ENCODE results near the gene ATP11C. TPM values are rescaled to one million over a fixed set of nuclear protein-coding genes. Genes with fewer than 3 reads are reported as not detected.
"Not testable (repeated sequence)": the region's sequence is repeated elsewhere in the genome, so short reads cannot be mapped to it uniquely, and the experiment has no call there.

ATP11C gene
- total and polyA plus RNA-seq, 4 donors, result 2.6 to 23.5 (median 10.0) TPM

DNA sequence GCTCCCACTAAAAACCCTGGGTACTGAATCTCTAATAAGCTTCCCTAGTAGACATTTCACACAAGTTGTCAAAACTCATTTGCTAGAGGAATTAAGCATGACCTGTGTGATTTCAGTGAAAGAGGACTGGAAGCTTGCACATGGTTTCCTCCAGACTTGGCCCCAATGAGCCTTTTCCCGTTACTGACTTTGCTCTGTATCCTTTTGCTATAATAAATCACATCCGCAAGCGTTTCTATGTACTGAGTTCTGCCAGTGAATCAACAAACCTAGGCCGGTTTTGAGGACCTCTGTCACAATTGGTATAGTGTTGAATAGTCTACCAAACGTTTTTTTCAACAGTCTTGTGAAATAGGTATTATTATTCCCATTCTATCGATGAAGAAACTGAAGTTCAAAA, 8.2 kb downstream of the ATP11C start:
- no peak for ATAC-seq (ENCODE audit: insufficient read depth, low FRiP score)

DNA sequence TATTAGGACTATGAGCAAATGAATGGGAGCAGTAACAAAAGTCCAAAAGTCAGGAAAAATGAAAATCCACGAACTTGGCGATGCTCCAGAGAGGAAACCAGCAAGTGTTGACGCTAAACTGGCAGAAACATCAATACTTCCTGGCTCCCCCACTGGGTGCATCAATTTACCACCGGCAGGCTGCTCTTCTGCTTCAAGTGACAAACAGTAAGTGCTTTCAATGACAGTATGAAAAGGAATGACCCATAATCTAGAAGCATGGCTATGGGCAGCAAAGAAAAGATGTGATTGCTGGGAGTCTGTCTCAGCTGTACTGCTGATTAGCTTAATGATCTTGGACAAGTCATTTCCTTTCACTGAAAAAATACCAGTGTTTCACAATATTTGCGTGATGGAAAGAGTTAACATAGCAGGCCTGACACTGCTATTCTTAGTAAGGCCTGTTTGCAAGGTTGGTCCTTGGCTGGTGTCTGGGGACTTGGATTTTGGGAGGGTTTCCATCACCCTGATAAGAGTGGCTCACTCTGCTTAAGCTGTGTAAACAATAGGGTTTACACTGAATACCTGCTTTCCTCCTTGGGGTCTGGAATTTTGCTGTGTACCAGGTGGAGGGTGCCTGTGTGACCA, 8.7 kb downstream of the ATP11C start:
- peaks cover 0 to 7% (median 0%) of the 10 kb centered on the region in 3 donors for H3K27me3 ChIP-seq (ENCODE audit: control insufficient read depth in 3 of 3, insufficient read depth in 3 of 3, low read length in 2 of 3)
- no peaks in the 10 kb centered on the region for H3K36me3 ChIP-seq (ENCODE audit: control insufficient read depth in 4 of 4, insufficient read depth in 4 of 4, low read length in 4 of 4)
- no peak overlapping the region for H3K9ac ChIP-seq (ENCODE audit: insufficient read depth in 1 of 2, low read length in 2 of 2)
- H3K9me3 ChIP-seq (ENCODE audit: control insufficient read depth in 4 of 4, insufficient read depth in 3 of 4, low read length in 3 of 4), result peaks cover 0 to 4% (median 0%) of the 10 kb centered on the region in 4 donors
- TF ChIP-seq, protein P1, sequence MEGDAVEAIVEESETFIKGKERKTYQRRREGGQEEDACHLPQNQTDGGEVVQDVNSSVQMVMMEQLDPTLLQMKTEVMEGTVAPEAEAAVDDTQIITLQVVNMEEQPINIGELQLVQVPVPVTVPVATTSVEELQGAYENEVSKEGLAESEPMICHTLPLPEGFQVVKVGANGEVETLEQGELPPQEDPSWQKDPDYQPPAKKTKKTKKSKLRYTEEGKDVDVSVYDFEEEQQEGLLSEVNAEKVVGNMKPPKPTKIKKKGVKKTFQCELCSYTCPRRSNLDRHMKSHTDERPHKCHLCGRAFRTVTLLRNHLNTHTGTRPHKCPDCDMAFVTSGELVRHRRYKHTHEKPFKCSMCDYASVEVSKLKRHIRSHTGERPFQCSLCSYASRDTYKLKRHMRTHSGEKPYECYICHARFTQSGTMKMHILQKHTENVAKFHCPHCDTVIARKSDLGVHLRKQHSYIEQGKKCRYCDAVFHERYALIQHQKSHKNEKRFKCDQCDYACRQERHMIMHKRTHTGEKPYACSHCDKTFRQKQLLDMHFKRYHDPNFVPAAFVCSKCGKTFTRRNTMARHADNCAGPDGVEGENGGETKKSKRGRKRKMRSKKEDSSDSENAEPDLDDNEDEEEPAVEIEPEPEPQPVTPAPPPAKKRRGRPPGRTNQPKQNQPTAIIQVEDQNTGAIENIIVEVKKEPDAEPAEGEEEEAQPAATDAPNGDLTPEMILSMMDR (IDR thresholded peaks at IDR 0.05; ENCODE audit: control extremely low read depth, extremely low read depth), result no peak
- no peak overlapping the region for H3K27ac ChIP-seq (ENCODE audit: low read depth in 1 of 2, low read length in 1 of 2)
- WGBS, 2 donors, result 37 to 49% methylated on average over 5 of the region's 5 CpGs
- DNase-seq (no peak), ATAC-seq (ENCODE audit: insufficient read depth, low FRiP score) (no peak)
- no peak overlapping the region for H3K4me3 ChIP-seq
- no peaks in the 10 kb centered on the region for H3K4me1 ChIP-seq (ENCODE audit: control insufficient read depth in 5 of 5, insufficient read depth in 5 of 5, low read length in 5 of 5)

More for the DNA sequence above, 8.2 kb downstream of the ATP11C start:
- Histone ChIP-seq H3K4me3 (no peak overlapping the region), H3K9me3 (ENCODE audit: control insufficient read depth in 4 of 4, insufficient read depth in 3 of 4, low read length in 3 of 4) (peaks cover 0 to 4% (median 0%) of the 10 kb centered on the region in 4 donors), H3K4me1 (ENCODE audit: control insufficient read depth in 5 of 5, insufficient read depth in 5 of 5, low read length in 5 of 5) (no peaks in the 10 kb centered on the region), H3K27ac (ENCODE audit: low read depth in 1 of 2, low read length in 1 of 2) (no peak overlapping the region), H3K27me3 (ENCODE audit: control insufficient read depth in 3 of 3, insufficient read depth in 3 of 3, low read length in 2 of 3) (peaks cover 0 to 7% (median 0%) of the 10 kb centered on the region in 3 donors), H3K36me3 (ENCODE audit: control insufficient read depth in 4 of 4, insufficient read depth in 4 of 4, low read length in 4 of 4) (no peaks in the 10 kb centered on the region), H3K9ac (ENCODE audit: insufficient read depth in 1 of 2, low read length in 2 of 2) (no peak overlapping the region)
- WGBS, 2 donors, result 54 to 67% methylated on average over 6 of the region's 6 CpGs
- TF ChIP-seq, protein P1 (IDR thresholded peaks at IDR 0.05; ENCODE audit: control extremely low read depth, extremely low read depth), result no peak
- DNase-seq, result peak in 2 of 3 donors; percentile 16 to 17

DNA sequence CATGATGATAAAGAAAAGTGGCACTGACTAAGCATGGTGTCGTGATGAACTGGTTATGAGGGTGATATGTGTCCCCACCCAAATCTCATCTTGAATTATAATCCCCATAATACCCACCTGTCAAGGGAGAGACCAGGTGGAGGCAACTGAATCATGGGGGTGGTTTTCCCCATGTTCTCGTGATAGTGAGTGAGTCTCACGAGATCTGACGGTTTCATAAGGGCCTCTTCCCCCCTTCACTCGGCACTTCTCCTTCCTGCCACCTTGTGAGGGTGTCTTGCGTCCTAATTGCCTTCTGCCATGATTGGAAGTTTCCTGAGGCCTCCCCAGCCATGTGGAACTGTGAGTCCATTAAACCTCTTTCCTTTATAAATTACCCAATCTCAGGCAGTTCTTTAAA, 11.7 kb downstream of the ATP11C start:
- not testable (repeated sequence) for H3K27ac ChIP-seq (ENCODE audit: low read depth in 1 of 2, low read length in 1 of 2); H3K4me3 ChIP-seq; DNase-seq; H3K36me3 ChIP-seq (ENCODE audit: control insufficient read depth in 4 of 4, insufficient read depth in 4 of 4, low read length in 4 of 4); H3K9ac ChIP-seq (ENCODE audit: insufficient read depth in 1 of 2, low read length in 2 of 2); H3K27me3 ChIP-seq (ENCODE audit: control insufficient read depth in 3 of 3, insufficient read depth in 3 of 3, low read length in 2 of 3); H3K4me1 ChIP-seq (ENCODE audit: control insufficient read depth in 5 of 5, insufficient read depth in 5 of 5, low read length in 5 of 5); ATAC-seq (ENCODE audit: insufficient read depth, low FRiP score); H3K9me3 ChIP-seq (ENCODE audit: control insufficient read depth in 4 of 4, insufficient read depth in 3 of 4, low read length in 3 of 4)
- 52 to 63% methylated on average over 6 of the region's 6 CpGs for WGBS, 2 donors

DNA sequence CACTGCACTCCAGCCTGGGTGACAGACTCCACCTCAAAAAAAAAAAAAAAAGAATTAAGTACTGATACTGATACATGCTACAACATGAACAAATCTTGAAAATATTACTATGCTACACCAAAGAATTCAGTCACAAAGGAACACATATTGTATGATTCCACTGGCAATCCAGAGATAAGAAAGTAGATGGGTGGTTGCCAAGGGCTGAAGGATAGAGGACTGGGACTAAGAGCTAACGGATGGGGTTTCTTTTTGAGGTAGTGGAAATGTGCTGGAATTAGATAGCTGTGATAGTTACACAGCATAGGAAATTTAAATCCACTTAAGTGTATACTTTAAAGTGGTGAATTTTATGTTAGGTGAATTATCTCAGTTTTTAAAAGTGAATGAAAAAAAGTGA, 12.5 kb downstream of the ATP11C start:
- H3K27ac ChIP-seq (ENCODE audit: low read depth in 1 of 2, low read length in 1 of 2), result no peak overlapping the region
- H3K4me1 ChIP-seq (ENCODE audit: control insufficient read depth in 5 of 5, insufficient read depth in 5 of 5, low read length in 5 of 5), result no peaks in the 10 kb centered on the region
- peaks cover 0 to 2% (median 0%) of the 10 kb centered on the region in 4 donors for H3K9me3 ChIP-seq (ENCODE audit: control insufficient read depth in 4 of 4, insufficient read depth in 3 of 4, low read length in 3 of 4)
- H3K27me3 ChIP-seq (ENCODE audit: control insufficient read depth in 3 of 3, insufficient read depth in 3 of 3, low read length in 2 of 3), result peaks cover 0 to 2% (median 0%) of the 10 kb centered on the region in 3 donors
- 72 to 94% methylated on average over 1 of the region's 1 CpG for WGBS, 2 donors
- H3K4me3 ChIP-seq, result no peak overlapping the region
- TF ChIP-seq, protein P1 (IDR thresholded peaks at IDR 0.05; ENCODE audit: control extremely low read depth, extremely low read depth), result no peak
- DNase-seq, result no peak
- no peak overlapping the region for H3K9ac ChIP-seq (ENCODE audit: insufficient read depth in 1 of 2, low read length in 2 of 2)
- no peak for ATAC-seq (ENCODE audit: insufficient read depth, low FRiP score)
- no peaks in the 10 kb centered on the region for H3K36me3 ChIP-seq (ENCODE audit: control insufficient read depth in 4 of 4, insufficient read depth in 4 of 4, low read length in 4 of 4)

Data from lung (tissue), 12 donors.